ENCODE results near the gene ATP9B.
"Not testable (repeated sequence)": the region's sequence is repeated elsewhere in the genome, so short reads cannot be mapped to it uniquely, and the experiment has no call there.

The ATP9B gene

DNA sequence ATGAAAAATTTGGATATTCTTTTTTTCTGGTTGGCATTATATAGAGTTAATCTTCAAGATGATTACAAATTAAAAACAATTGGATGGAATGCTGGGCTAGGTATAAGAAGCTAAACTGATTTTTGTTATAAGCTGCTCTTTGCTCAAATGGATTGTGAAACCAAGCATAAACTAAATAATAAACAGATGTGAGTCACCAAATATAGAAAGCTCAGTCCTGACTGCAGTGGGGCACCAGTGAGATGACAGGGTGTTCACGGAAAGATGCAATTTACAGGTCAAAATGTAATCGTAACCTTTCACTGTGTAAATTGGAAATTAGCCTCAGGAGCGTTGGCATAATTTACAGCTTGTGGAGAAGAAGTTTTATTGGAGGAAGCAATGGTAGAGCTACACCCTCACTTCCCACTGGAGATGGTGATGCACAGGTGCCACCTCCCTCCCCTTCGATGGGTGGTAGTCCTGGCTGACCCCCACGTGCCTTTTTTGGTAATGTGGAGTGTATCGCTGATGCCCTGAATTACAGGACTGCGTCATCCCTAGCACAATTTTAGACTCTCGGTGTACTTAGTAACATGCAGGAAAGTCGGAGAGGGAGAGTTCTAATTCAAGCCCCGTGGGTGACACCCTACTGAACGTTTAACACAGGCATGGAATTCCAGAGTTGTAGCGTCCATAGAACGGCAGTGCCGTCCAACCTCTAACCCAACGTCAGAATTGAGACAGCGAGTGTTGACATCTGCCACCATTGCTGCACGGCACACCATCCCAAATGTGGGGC, 252.6 kb downstream of the ATP9B start:
- no peak for DNase-seq (ENCODE audit: low spot score)
- no peak for TF ChIP-seq CTCF (IDR thresholded peaks at IDR 0.05; ENCODE audit: extremely low read depth, insufficient read depth, missing control alignments)
- in situ Hi-C loops (cut with MboI; ENCODE audit: low pct_unique_long_range_greater_than_20kb, low sequenced_read_pairs, unreplicated experiment): no loop called here

GRCh38 chr18:79322441-79322840, 253.2 kb downstream of the ATP9B start:
- in situ Hi-C loops (cut with MboI; ENCODE audit: low pct_unique_long_range_greater_than_20kb, low sequenced_read_pairs, unreplicated experiment): no loop called here
- no peak for DNase-seq (ENCODE audit: low spot score)

GRCh38 chr18:79323471-79323870, 254.3 kb downstream of the ATP9B start:
- TF ChIP-seq CTCF (IDR thresholded peaks at IDR 0.05; ENCODE audit: extremely low read depth, insufficient read depth, missing control alignments): no peak
- in situ Hi-C loops (cut with MboI; ENCODE audit: low pct_unique_long_range_greater_than_20kb, low sequenced_read_pairs, unreplicated experiment): no loop called here
- DNase-seq (ENCODE audit: low spot score): no peak

More at GRCh38 chr18:79322441-79322840, 253.2 kb downstream of the ATP9B start:
- no peak for TF ChIP-seq CTCF (IDR thresholded peaks at IDR 0.05; ENCODE audit: extremely low read depth, insufficient read depth, missing control alignments)

DNA sequence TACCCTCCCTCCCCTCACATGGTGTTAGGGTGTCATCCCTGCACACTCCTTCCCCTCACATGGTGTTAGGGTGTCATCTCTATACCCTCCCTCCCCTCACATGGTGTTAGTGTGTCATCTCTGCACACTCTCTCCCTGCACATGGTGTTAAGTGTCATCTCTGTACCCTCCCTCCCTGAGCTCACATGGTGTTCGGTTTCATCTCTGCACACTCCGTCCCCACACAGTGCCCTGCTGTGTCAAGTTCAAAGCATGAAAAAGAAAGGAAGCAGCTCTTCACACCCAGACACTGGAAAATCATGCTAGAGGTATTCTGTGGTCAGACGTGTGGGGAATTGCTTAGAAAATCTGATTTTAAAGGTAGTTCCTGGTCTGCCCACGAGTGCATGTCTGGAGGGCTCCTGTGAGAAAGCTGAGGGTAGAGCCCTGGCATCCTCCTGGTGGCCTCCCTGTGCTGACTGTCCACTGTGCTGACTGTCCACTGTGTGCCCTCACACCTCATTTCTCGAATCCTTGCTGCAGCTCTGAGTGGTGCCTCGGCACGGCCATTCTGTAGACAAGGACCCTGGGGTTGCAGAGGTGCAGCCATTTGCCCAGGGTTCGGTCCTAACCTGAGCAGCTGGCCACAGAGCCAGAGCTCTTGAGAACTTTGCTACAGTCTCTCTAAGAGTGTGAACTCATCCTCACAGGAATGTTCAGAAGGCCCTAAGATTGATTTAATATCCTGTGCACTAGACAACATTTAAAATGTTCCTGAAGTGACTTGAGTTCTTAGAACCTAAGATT, 257.4 kb downstream of the ATP9B start:
- no peak for TF ChIP-seq CTCF (IDR thresholded peaks at IDR 0.05; ENCODE audit: extremely low read depth, insufficient read depth, missing control alignments)
- in situ Hi-C loops (cut with MboI; ENCODE audit: low pct_unique_long_range_greater_than_20kb, low sequenced_read_pairs, unreplicated experiment): no loop called here
- DNase-seq (ENCODE audit: low spot score): no peak

GRCh38 chr18:79327199-79327721, 258.1 kb downstream of the ATP9B start:
- no peak for DNase-seq (ENCODE audit: low spot score)
- TF ChIP-seq CTCF (IDR thresholded peaks at IDR 0.05; ENCODE audit: extremely low read depth, insufficient read depth, missing control alignments): no peak
- in situ Hi-C loops (cut with MboI; ENCODE audit: low pct_unique_long_range_greater_than_20kb, low sequenced_read_pairs, unreplicated experiment): no loop called here

- DNase-seq (ENCODE audit: low spot score); in situ Hi-C loops (cut with MboI; ENCODE audit: low pct_unique_long_range_greater_than_20kb, low sequenced_read_pairs, unreplicated experiment): not testable (repeated sequence)
Observed at GRCh38 chr18:79327915-79328314, 258.7 kb downstream of the ATP9B start.

- no peak for DNase-seq (ENCODE audit: low spot score)
- TF ChIP-seq CTCF (IDR thresholded peaks at IDR 0.05; ENCODE audit: extremely low read depth, insufficient read depth, missing control alignments): no peak
- in situ Hi-C loops (cut with MboI; ENCODE audit: low pct_unique_long_range_greater_than_20kb, low sequenced_read_pairs, unreplicated experiment): no loop called here
Observed at GRCh38 chr18:79328887-79329286, 259.7 kb downstream of the ATP9B start.

Data from GM13977 (cell line).